GM18517 (cell line): ENCODE measurements around the gene CCDC137.
"Not testable (repeated sequence)": the region's sequence is repeated elsewhere in the genome, so short reads cannot be mapped to it uniquely, and the experiment has no call there.

Experiments
- ATAC-seq: cut with Tn5 transposase; IDR thresholded peaks from one replicate; pipeline ENCODE4 v1.9.1; 2021; ENCODE audit warnings: mild to moderate bottlenecking, moderate library complexity; ENCODE audit not compliant: unreplicated experiment

The CCDC137 gene, protein sequence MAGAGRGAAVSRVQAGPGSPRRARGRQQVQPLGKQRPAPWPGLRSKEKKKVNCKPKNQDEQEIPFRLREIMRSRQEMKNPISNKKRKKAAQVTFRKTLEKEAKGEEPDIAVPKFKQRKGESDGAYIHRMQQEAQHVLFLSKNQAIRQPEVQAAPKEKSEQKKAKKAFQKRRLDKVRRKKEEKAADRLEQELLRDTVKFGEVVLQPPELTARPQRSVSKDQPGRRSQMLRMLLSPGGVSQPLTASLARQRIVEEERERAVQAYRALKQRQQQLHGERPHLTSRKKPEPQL

DNA sequence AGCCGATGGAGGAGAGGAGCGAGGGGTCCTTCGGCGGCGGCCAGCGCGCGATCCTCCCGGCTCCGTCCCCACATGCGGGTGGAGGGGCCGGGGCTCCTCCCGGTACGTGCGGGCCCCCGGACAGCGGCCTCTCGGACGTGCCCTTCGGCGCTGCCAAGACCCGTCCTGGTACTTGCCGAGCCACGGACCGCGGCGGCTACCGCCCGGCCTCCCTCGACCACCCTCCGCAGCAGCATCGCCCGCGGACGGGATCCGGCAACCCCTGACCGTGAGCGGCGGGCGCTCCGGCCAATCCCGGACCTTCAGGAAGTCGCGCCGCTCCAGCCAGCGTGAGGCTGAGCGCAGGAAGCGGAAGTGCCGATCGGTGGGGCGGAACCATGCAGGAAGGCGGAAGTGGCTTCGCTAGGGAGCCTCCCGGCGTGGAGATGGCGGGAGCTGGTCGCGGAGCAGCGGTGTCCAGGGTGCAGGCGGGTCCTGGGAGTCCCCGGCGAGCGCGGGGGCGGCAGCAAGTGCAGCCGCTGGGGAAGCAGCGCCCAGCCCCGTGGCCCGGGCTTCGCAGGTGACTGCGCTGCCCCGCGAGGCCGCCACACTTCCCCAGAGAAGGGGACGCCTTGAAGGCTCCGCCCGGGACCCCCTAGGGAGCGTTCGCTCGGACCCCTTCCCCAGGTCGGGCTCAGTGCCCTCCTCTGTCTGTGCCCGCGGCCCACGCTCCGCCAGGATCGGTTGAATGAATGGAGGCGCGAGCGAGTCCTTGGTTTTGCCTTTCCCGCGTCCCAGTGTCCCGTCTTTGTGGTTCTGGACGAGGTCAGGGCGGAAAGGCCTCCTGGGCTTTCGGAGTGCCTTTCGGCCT, at the start of gene CCDC137, which contains the start of gene OXLD1:
TSS of gene CCDC137 (plus strand) at position 396 of the 850 bp plus-strand sequence. CDS start at position 426, 30 bp downstream.
TSS of gene OXLD1 (minus strand) at position 264 of the 850 bp plus-strand sequence. CDS start at position 236, 28 bp downstream.
- ATAC-seq, result peak; percentile 84

DNA sequence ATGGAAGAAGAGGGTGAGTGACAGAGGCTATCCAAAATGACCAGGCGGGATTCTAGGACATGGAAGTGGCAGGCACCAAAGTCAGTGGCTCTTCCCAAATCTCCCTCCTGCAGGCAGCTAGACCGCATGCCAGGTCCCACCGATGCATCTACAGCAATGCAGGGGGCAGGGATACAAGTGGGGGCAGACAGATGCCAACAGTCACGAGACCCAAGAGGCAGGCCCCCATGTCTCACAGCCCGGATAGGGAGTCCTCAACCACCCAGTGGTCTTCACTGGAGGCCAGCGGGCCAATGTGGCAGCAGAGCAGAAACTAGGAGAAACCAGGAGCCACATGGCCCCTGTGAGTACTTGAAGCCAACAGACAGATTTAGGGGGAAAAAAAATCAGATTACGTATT, 49.7 kb upstream of the CCDC137 start:
- ATAC-seq, result no peak

DNA sequence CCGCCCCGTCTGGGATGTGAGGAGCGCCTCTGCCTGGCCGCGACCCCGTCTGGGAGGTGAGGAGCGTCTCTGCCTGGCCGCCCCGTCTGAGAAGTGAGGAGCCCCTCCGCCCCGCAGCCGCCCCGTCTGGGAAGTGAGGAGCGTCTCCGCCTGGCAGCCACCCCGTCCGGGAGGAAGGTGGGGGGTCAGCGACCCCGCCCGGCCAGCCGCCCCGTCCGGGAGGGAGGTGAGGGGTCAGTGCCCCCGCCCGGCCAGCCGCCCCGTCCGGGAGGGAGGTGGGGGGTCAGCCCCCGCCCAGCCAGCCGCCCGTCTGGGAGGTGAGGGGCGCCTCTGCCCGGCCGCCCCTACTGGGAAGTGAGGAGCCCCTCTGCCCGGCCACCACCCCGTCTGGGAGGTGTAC, 48.2 kb upstream of the CCDC137 start:
- ATAC-seq, result not testable (repeated sequence)

DNA sequence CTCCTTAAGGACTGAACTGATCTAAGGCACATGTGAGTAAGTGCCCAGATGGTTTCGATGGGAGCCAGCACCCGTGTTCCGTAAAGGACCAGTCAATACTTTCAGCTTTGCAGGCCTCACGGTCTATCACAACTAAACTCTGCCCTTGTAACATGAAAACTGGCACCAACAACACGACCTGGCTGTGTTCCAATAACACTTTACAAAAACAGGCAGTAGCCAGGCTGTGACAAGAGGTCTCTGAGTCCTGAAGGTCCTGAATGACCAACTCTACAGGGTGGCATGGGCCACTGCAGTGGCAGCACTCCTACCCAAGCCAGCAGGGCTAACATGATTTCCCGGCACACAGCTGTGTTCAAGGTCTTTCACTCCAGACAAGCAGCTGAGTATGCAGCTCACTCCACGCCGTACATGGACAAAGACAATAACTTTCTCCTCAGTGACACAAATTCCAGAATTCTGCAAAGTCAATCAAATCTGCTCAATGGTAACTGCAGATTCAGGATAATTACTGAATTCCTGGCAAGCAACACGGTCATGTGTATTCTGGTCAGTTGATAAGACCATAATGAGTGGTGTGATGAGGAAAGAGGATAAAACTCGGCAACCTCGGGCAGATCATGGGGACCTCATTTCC, 44.9 kb upstream of the CCDC137 start:
- no peak for ATAC-seq

DNA sequence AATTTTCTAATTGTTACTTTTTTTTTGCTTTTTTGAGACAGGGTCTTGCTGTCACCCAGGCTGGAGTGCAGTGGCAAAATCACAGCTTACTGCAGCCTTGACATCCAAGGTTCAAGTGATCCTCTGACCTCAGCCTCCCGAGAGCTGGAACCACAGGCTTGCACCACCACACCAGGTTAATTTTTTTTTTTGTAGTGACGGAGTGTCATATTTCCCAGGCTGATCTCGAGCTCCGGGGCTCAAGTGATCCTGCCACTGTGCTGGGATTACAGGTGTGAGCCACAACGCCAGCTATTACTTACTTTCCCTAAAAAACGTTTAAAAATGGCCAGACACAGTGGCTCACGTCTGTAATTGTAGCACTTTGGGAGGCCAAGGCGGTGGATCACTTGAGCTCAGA, 36.3 kb upstream of the CCDC137 start:
- no peak for ATAC-seq

DNA sequence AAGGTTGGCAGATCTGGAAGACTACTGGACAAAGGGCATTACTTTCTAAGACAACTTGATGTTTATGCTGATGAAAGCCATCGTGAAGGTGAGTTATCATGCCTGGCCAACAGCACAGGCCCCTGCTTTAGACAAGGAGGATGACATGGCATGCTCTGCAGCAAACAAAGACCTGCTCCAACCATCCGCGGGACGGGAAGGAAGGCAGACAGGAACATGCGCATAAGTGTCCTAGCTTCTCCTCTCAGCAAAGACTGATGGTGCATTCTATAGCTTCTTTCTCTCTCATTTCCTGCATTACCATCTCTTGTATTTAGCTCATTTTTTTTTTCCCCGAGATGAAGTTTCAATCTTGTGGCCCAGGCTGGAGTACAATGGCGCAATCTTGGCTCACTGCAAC, 35.1 kb upstream of the CCDC137 start:
- no peak for ATAC-seq

DNA sequence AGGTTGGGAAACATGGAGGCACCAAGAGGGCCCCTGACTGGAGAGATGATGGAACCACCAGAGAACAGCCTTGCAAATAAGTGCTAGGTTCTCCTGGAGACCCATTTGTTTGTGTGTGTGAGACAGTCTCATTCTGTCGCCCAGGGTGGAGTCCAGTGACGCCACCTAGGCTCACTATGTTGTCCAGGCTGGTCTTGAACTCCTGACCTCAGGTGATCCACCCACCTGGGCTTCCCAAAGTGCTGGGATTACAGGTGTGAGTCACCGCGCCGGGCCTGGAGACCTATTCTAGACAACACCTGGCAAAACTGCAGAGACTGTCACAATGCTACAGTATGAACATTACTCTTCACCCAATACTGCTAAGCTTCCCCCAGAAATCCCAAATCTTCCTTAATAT, 31.1 kb upstream of the CCDC137 start:
- no peak for ATAC-seq

DNA sequence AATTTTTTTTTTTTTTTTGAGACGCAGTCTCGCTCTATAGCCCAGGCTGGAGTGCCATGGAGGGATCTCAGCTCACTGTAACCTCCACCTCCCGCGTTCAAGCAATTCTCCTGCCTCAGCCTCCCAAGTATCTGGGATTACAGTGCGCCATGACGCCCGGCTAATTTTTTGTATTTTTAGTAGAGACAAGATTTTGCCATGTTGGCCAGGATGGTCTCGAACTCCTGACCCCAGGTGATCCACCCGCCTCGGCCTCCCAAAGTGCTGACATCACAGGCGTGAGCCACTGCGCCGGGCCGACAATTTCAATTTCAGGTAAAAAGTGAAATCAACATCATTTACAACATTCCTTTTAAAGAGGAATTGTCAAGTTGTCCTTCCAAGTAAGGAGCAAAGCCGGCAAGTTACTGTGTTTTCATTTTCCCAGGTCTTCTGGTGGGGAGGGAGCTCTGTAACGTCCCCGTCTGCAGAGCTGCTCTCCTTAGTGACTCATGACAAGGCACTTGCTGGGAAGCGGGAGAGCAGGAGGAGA, 30.5 kb upstream of the CCDC137 start:
- no peak for ATAC-seq

DNA sequence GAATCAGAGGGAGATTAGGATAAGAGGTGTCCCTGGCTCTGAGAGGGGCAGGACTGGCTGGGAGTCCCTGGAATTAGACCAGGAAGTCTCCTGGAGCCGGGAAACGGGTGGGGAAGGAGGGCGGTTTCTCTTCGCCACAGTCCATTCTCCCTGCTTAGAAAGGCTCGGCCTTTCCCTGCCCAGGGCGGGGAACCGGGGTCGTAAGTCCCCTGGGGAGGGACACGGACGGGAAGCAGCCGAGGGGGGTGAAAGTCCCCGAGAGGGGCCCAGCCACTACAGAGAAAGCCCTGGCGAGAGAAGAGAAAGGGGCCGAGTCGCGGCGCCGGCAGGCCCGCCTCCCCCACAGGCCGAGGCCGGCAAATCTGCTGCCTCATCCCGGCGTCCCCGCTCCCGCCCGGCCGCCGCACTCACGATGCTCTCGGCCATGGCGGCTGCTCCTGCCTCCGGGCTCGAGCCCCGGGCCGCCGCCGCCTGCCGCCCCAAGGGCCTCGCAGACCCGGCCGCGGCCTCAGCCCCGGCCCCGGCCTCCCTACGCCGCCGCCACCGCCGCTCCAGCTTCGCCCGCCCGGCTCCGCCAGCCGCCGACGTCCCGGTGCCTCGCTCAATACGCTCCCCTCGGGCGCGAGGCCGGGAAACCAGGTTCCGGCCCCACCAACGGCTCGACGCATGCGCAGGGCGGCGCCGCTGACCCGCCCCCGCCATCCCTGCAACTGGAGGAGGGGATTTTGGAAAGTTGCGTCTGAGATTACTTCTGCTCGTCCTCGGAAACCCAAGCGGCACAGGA, 29.8 kb upstream of the CCDC137 start, which contains the start of the genes NPLOC4 and TSPAN10:
TSS of gene NPLOC4 (minus strand) at position 608 of the 784 bp plus-strand sequence. CDS start at position 426, 182 bp downstream.
TSS of gene TSPAN10 (plus strand) at position 692 of the 784 bp plus-strand sequence. CDS start 5,217 bp downstream, outside the sequence.
- ATAC-seq, result peak; percentile 75

DNA sequence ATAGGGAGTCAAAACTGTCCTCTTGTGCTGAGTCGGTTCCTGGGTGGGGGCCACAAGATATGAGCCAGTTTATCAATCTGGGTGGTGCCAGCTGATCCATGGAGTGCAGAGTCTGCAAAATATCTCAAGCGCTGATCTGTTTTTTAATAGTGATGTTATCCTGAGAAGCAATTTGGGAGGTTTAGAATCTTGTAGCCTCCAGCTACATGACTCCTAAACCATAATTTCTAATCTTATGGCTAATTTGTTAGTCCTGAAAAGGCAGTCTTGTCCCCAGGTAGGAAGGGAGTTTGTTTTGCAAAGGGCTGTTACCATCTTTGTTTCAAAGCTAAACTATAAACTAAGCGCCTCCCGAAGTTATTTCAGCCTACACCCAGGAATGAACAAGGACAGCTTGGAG, 27.9 kb upstream of the CCDC137 start:
- no peak for ATAC-seq

DNA sequence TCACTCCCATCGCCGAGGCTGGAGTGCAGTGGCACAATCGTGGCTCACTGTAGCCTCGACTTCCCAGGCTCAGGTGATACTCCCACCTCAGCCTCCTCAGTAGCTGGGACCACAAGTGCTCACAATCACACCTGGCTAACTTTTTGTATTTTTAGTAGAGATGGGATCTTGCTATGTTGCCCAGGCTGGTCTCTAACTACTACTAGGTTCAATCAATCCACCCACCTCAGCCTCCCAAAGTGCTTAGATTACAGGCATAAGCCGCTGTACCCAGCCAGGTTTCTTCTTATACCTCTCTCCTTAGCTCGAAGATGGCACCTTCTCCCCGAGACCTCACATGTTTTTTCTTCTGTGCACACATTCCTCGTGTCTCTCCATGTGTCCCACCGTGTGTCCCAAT, 26.5 kb upstream of the CCDC137 start:
- ATAC-seq, result no peak

DNA sequence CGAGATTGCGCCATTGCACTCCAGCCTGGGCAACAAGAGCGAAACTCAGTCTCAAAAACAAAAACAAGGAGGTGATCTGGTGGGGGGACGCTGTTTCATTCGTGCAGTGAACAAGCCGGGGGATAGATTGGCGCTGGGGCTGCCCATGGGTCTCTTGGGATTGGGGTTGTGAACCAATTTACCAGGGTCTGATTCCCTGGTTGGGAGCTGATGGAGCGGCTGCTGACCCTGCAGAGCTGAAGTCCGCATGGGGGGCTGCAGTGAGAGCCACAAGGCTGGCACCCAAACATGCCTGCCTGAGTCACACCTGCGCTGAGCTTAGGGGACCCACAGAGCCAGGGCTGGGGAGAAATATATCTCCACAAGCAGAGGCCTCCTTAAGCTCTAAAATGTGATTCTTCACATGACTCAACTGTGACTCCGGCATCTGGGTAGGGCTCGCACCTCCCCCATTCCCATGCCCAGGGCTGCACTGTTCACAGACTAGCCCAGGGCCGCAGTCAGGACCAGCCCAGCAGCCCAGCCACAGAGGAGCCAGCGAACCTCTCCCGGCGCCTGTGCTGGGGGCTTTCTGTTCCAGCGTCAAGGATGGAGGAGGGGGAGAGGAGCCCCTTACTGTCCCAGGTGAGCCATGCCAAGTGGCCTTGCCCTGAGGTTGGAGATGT, 24.6 kb upstream of the CCDC137 start:
- no peak for ATAC-seq

DNA sequence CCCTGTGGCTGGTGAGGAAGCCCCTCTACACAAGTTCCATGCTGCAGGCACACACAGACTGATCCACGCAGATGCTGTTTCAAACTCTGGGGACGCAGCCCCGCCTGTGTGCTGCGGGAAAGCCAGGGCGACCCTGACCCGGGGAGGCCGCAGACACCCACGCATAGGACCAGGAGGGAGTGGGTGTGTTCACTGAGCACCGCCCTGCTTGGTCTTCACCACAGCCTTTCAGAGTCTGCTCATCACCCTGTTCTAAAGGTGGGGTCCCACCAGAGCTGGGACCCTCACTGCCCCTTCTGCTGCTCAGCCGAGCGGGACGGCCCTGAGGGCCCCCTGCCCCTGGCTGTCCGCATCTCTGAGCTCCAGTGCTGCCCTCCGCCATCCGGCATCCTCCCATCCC, 22.0 kb upstream of the CCDC137 start:
- no peak for ATAC-seq

DNA sequence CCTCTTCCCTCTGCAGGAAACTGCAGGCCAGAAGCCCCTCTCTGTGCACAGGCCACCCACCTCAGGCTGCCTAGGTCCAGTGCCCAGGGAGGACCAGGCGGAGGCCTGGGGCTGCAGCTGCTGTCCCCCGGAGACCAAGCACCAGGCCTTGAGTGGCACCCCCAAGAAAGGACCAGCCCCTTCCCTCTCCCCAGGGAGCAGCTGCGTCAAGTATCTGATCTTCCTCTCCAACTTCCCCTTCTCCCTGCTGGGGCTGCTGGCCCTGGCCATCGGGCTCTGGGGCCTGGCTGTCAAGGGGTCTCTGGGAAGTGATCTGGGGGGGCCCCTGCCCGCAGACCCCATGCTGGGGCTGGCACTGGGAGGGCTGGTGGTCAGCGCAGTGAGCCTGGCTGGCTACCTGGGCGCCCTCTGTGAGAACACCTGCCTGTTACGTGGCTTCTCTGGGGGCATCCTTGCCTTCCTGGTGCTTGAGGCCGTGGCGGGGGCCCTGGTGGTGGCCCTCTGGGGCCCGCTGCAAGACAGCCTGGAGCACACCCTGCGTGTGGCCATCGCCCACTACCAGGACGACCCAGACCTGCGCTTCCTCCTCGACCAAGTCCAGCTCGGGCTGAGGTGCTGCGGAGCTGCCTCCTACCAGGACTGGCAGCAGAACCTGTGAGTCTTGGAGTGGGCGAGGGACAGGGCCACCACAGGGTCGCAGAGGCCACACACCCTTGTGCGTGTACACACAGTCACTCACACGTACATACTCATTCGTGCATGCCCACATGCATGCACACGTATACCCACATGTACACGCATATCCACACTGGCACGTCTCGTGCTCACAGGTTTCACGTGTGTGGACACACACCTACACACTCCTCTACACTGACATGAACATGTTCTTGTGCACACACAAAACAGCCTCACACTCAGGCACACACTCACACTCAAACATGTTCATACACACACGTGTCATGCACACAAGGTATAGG, 21.3 kb upstream of the CCDC137 start:
- no peak for ATAC-seq

DNA sequence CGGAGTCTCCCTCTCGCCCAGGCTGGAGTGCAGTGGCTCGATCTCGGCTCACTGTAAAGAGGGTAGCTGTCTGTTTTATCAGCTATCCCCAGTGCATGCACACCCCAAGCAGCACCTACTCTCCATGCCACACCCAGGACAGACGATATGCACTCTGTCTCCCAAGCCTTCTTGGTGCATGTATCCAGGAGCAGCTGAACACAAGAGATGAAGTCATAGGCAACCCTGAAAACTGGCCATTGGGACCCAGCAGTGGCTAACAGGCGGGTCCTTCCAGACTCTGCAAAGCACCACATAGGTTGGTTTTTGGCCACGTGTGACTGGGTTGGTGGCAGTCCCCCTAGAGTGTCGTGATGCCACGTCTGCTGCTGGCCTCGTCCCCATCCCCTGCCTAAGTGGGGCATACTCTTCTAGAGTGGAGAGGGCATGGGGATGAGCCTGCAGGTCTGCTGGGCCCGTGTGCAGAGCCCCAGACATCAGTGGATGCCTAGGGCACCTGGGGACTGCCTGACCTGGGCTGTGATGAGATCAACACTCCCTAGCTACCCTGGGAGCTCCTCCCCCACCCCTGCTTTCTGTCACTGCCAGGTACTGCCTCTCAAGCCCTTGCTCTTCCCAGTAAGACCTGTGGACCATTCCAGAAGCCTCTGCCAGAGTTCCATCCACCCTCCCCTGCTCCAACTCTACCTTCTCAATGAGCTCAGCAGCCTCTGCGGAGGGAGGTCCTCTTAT, 19.5 kb upstream of the CCDC137 start:
- no peak for ATAC-seq

DNA sequence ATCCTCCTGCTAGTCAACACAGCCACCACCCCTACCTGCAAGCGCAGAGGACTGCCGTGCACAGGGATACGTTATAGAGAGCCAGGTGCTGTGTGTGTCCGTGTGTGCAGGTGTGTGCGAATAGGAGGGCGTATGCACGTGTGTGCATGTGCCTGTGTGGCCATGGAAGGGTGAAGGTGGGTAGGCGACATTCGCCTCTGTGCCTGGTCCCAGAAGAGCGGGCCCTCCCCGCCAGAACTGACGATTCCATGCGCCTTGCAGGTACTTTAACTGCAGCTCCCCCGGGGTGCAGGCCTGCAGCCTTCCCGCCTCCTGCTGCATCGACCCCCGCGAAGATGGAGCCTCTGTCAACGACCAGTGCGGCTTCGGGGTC, 18.9 kb upstream of the CCDC137 start:
- no peak for ATAC-seq

DNA sequence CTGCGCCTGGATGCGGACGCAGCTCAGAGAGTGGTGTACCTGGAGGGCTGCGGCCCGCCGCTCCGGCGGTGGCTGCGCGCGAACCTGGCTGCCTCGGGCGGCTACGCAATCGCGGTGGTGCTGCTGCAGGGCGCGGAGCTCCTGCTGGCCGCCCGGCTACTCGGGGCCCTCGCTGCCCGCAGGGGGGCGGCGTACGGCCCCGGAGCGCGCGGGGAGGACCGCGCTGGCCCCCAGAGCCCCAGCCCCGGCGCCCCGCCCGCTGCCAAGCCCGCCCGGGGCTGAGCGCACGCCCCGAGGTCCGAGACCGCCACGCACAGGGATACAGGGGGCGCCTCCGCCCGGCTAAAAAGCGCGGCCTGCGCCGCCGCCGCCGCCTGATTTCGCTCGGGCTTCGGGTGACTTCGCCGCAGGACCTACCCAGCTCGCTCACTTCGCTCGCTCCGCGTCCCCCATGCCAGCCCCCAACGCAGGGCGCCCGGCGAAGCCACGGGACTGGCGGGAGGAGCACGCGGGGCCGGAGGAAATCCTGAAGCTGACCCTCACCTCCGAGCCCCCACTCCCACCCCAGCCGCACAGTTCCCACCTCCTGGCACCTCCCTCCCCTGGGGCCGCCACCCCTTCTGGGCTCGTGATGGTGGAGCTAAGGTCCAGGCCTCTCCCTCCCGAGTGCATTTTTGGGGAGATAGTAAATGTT, 18.4 kb upstream of the CCDC137 start:
- no peak for ATAC-seq
